HG03064 (cell line): Measurements from ENCODE around the gene ZNF652.

Experiments used
- ATAC-seq: cut with Tn5 transposase; IDR thresholded peaks from one replicate; pipeline ENCODE4 v1.9.1; 2021; ENCODE audit warnings: low read depth; ENCODE audit not compliant: unreplicated experiment

Gene ZNF652

GRCh38 chr17:49360796-49361128 lies 1.3 kb downstream of the ZNF652 start:
- ATAC-seq: no peak

DNA sequence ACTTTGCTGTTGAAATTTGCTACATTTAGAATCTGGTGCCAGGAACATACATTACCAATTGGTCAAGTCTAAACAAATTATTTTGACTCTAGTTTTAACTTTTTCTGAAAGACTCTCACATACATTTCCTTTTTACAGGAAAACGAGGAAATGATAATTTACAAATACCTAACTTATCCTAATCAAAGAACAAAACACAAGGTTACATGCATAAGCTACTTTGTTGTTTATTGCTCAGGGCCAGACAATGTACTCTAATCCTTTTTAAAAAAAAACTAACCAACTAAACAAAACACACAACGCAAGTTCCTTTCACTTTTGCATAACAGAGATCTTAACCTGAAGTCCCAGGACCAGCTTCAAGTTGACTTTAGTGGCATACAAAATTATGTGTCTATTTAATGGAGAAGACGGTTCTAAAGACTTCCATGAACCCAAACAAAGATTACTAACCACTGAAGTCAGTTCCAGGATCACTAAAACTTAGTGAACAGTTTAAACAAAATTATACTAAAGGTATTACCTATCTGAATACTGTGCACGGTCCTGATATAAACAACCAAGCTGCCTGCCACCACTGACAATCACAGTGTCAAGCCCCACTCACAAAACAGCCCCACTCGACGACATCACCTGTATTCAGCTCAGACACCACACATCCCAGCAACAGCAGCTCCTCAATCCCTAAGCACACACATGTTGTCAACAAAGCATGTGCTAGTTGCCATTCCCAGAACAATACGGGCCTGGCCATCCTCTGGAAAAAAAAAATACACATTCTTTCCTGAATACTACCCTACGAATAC lies 1.9 kb downstream of the ZNF652 start:
- ATAC-seq: no peak

DNA sequence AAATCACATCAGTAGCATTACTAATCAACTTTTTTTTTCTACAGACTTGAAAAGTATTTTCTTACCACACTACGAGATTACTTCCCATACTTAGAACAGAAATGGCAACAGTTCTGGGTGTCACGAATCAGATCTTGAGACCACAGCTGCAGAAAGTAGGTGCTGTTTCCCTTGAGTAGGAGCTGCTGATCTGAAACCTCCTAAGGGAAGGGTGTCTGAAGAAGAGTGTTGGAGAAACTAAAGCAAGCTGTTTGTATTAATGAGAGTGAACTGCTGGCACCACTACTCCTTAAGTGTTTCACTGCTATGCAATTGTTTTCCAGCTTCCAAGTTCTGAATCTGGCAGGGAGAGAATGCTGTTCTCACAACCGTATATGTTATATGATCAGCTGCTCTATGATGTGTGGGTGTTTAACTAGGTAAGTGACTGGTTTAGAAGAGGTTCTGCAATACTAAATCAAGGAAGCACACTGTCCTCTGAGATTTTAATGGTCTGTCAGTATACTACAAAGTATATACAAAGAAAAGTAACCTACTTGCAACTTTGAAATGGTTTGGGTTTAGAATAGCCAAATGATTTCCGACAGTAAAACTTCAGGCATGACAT lies 3.3 kb downstream of the ZNF652 start:
- ATAC-seq: no peak

GRCh38 chr17:49357516-49357915 lies 4.5 kb downstream of the ZNF652 start:
- ATAC-seq: no peak

DNA sequence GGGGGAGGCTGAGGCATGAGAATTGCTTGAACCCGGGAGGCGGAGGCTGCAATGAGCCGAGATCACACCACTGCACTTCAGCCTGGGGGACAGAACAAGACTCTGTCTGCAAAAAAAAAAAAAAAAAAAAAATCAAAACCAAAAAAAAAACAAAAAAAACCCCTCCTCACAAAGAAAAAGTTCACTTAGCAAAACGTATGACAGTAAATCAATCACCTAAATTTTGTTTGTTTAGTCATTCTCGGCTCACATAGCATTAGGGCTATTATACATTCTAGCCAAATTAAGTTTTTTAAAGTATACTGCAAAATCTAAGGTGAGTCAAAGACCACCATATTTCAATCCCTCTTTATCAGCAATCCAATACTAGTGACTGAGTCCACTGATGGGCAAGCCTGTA lies 5.7 kb downstream of the ZNF652 start:
- ATAC-seq: no peak

GRCh38 chr17:49353607-49354006 lies 8.4 kb downstream of the ZNF652 start:
- no peak for ATAC-seq

GRCh38 chr17:49352587-49353154 lies 9.4 kb downstream of the ZNF652 start:
- no peak for ATAC-seq

DNA sequence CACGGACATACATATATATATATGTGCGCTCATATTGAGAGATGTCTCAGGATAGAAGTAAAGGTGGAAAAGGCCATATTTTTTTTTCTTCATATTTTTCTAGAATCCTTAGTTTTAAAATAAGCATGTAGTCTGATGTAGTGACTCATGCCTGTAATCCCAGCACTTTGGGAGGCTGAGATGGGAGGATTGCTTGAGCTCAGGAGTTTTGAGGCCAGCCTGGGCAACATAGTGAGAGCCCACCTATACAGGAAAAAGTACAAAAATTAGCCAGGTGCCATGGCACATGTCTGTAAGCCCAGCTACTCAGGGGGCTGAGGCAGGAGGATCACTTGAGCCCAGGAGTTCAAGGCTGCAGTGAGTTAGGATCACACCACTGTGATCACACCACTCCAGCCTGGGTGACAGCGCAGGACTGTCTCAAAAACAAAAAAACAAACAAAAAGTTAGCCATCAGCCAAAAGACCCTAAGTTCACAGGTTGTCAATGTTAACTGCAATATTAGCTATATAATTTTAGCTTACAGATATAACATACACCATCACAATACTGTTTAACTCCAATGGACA lies 10.4 kb downstream of the ZNF652 start:
- ATAC-seq: no peak

GRCh38 chr17:49349541-49349940 lies 12.5 kb downstream of the ZNF652 start:
- ATAC-seq: no peak

DNA sequence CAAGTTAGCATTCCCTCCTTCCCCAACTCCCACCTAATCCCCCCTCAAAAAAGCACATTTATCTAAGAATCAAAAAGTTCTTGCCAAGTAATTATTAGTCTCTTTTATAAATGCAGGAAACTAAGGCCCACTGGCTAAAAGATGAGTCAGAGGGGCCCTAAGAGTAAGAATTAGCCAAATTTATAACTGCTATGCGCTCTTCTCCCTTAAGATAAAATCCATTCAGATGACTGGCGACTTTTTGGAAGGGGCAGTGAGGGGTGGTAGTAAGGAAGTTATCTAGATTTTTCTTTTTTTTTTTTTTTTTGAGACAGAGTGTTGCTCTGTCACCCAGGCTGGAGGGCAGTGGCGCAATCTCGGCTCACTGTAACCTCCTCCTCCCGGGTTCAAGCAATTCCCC lies 17.1 kb downstream of the ZNF652 start:
- ATAC-seq: no peak

DNA sequence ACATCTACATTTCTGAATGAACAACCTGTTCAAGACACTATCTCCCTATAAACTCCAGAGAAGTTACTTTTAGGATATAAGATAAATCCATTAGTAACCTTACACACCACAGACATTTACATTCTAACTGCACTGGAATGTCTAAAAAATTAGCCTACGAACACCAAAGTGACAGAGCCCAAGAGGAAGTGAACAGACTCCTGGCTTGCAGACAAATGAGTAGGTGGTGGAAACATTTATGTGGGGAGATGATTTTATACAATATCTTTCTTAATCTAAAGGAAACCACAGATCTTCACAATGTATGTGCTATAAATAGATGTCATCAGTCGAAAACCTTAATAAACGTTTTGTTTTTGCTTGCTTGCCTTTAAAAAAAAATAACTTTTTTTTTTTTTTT lies 18.8 kb downstream of the ZNF652 start:
- no peak for ATAC-seq

GRCh38 chr17:49342575-49342936 lies 19.5 kb downstream of the ZNF652 start:
- no peak for ATAC-seq

GRCh38 chr17:49341356-49341755 lies 20.7 kb downstream of the ZNF652 start:
- ATAC-seq: no peak

DNA sequence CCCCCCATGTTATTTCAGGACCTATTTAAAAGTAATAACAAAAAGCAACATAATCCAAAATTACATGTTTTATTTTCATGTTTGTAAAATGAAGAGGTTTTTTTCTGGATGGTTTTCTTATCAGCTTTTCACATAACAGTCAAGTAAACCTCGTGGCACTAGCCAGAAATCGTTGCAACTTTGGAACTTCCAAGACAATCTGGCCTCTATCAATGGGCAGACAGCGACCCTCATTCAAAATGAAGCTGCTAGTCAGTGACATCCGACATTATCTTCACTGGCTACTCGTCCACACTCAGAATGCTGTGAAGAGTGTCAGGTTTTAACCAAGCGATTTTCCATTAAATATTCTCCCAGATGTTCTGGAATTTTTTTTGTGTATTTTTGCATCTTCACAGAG lies 22.7 kb downstream of the ZNF652 start:
- ATAC-seq: no peak

DNA sequence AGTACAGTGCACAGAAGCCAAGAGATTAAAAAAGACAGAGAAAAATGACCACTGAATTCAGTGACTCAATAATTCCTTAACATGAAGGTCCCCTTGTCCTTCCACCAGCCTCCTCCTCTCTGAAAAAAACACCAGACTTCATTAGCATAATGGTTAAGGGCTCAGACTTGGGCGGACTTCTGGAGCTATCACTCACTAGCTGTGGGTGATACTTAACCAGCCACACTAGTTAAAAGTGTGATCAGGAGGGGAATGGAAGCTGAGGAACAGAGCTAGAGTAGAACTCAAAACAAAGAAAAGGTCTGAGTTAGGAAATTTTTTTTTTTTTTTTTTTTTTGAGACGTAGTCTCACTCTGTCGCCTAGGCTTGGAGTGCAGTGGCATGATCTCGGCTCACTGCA lies 23.2 kb downstream of the ZNF652 start:
- no peak for ATAC-seq

GRCh38 chr17:49337884-49338283 lies 24.2 kb downstream of the ZNF652 start:
- no peak for ATAC-seq

DNA sequence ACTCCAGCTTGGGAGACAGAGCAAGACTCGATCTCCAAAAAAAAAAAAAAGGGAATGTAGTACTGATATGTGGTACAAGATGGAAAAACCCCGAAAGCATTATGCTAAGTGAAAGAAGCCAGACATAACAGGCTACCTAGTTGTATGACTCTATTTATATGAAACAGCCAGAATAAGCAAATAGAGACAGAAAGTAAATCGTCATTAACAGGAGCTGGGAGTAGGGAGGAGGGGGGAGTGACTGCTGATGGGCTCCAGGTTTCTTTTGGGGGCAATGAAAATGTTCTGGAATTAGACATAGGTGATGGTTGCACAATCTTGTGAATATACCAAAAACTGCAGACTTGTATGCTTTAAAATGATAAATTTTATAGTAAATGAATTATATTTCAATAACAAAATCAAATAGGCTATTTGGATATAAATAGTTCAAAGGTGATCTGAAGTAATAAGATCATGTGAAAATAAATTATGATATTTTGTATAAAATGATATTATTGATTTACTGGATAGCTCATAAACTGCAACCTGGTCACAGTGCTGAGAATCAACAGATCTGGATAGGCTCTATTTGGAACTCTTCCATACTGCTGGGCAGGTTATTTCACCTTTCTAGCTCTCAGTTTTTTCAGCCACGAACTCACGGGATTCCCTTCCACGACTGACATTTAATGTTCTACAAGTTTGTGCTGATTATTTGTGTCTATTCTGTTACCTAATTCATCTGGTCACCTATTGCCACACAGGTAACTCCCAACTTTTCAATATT lies 27.1 kb downstream of the ZNF652 start:
- no peak for ATAC-seq

DNA sequence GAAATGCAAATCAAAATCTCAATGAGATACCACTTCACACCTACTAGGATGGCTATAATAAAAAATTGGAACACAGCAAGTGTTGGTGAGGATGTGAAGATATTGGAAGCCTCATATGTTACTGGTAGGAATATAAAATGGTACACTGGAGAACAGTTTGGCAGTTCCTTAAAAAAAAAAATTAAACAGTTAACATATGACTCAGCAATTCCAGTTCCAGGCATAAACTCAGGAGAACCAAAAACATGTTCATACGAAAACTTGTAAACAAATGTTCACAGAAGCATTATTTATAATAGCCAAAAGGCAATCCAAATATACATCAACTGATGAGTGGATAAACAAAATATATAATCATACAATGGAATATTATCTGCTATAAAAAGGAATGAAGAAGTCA lies 28.2 kb downstream of the ZNF652 start:
- no peak for ATAC-seq

GRCh38 chr17:49327835-49328784 lies 33.9 kb downstream of the ZNF652 start:
- no peak for ATAC-seq

GRCh38 chr17:49325980-49326379 lies 36.1 kb downstream of the ZNF652 start:
- no peak for ATAC-seq
